Forelimb muscle (tissue), 1 donor: ENCODE results near the gene LRRC8A. TPM values are rescaled to one million over a fixed set of nuclear protein-coding genes. Genes with fewer than 3 reads are reported as not detected.
"Not testable (repeated sequence)": the region's sequence is repeated elsewhere in the genome, so short reads cannot be mapped to it uniquely, and the experiment has no call there.

Source experiments
- DNase-seq: peaks from one replicate; pipeline ENCODE4 v3.0.0-alpha.2; 2013; ENCODE audit warnings: low read depth
- polyA plus RNA-seq: library from polyadenylated mRNA; unstranded; fragments of 120-200 nt; gene quantifications from one replicate; pipeline ENCODE4 v1.2.1, GENCODE V29; 2013; ENCODE audit not compliant: insufficient read length

The LRRC8A gene
- polyA plus RNA-seq, 1 donor: 23.1 TPM

- no peak for DNase-seq
These were observed 18.3 kb upstream of the LRRC8A start for GRCh38 chr9:128863647-128864046.

GRCh38 chr9:128870128-128870940 lies 11.6 kb upstream of the LRRC8A start:
- DNase-seq: no peak

- DNase-seq: not testable (repeated sequence)
These were observed 11.0 kb upstream of the LRRC8A start for GRCh38 chr9:128870941-128871265.

- no peak for DNase-seq
These were observed 4.1 kb upstream of the LRRC8A start for GRCh38 chr9:128877852-128878251.

- no peak for DNase-seq
These were observed 1.0 kb downstream of the LRRC8A start for GRCh38 chr9:128882677-128883603.

GRCh38 chr9:128884164-128884563 lies 2.2 kb downstream of the LRRC8A start:
- DNase-seq: no peak

GRCh38 chr9:128885376-128885775 lies 3.4 kb downstream of the LRRC8A start:
- DNase-seq: no peak

GRCh38 chr9:128885798-128886197 lies 3.9 kb downstream of the LRRC8A start:
- DNase-seq: no peak

- DNase-seq: no peak
These were observed 4.4 kb downstream of the LRRC8A start for GRCh38 chr9:128886211-128886891.

GRCh38 chr9:128887049-128887448 lies 5.1 kb downstream of the LRRC8A start:
- DNase-seq: no peak

GRCh38 chr9:128887914-128888350 lies 6.0 kb downstream of the LRRC8A start:
- no peak for DNase-seq

GRCh38 chr9:128891321-128892220 lies 9.6 kb downstream of the LRRC8A start:
- no peak for DNase-seq

GRCh38 chr9:128892221-128892921 lies 10.4 kb downstream of the LRRC8A start:
- DNase-seq: no peak

GRCh38 chr9:128893354-128893753 lies 11.4 kb downstream of the LRRC8A start:
- DNase-seq: no peak

- DNase-seq: no peak
These were observed 12.8 kb downstream of the LRRC8A start for GRCh38 chr9:128894764-128895163.

- DNase-seq: no peak
These were observed 13.6 kb downstream of the LRRC8A start for GRCh38 chr9:128895556-128895955.

GRCh38 chr9:128898382-128898781 lies 16.4 kb downstream of the LRRC8A start:
- DNase-seq: no peak

GRCh38 chr9:128898845-128899565 lies 17.1 kb downstream of the LRRC8A start:
- no peak for DNase-seq

- no peak for DNase-seq
These were observed 17.8 kb downstream of the LRRC8A start for GRCh38 chr9:128899566-128900322.
